Ascending aorta (tissue), 2 donors: ENCODE results near the gene FAM3D. TPM values are rescaled to one million over a fixed set of nuclear protein-coding genes. Genes with fewer than 3 reads are reported as not detected.
"Not testable (repeated sequence)": the region's sequence is repeated elsewhere in the genome, so short reads cannot be mapped to it uniquely, and the experiment has no call there.

Source experiments
- DNase-seq, 2 donors: peaks; one replicate each; pipeline ENCODE4 v3.0.0-alpha.2; 2019; ENCODE audit warnings: low spot score in 2 of 2
- H3K27ac ChIP-seq, 2 donors: fragments of 200-600 bp; sonication (generic); one replicate each; pipeline ENCODE4 v1.5.1; 2016 to 2017; ENCODE audit warnings: mild to moderate bottlenecking in 1 of 2
- H3K27me3 ChIP-seq: fragments of 200-600 bp; sonication (generic); one replicate; pipeline ENCODE4 v1.5.1; 2017
- H3K36me3 ChIP-seq, 2 donors: fragments of 200-600 bp; sonication (generic); one replicate each; pipeline ENCODE4 v1.5.1; 2016
- H3K4me1 ChIP-seq, 2 donors: fragments of 200-600 bp; sonication (generic); one replicate each; pipeline ENCODE4 v1.5.1; 2016 to 2017; ENCODE audit warnings: mild to moderate bottlenecking in 1 of 2
- H3K4me3 ChIP-seq, 2 donors: fragments of 200-600 bp; sonication (generic); one replicate each; pipeline ENCODE4 v1.5.1; 2016 to 2017; ENCODE audit warnings: mild to moderate bottlenecking in 1 of 2
- H3K9me3 ChIP-seq, 2 donors: fragments of 200-600 bp; sonication (generic); one replicate each; pipeline ENCODE4 v1.5.1; 2016
- CTCF ChIP-seq, 3 experiments: fragments of 200-600 bp in 2 of 3; fragments of 450-650 bp in 1 of 3; sonication (generic) in 2 of 3; IDR thresholded peaks; one replicate each; pipeline ENCODE4 v1.5.1; 2016 to 2019; ENCODE audit warnings: antibody characterized with exemption in 3 of 3, mild to moderate bottlenecking in 1 of 3, moderate library complexity in 1 of 3
- intact Hi-C: fragments of 100-400 bp; cut with DNase I; formaldehyde crosslinking; loops from one replicate; pipeline ENCODE4 v1.15.1; 2023
- total RNA-seq: library from RNA; depleted of rRNA; stranded (reverse); fragments of >200 nt; gene quantifications from one replicate; pipeline ENCODE4 v1.1.0, GENCODE V29; 2016

The FAM3D gene
- not detected for total RNA-seq

- intact Hi-C loops = no loop called here
- H3K36me3 ChIP-seq = no peaks in the 10 kb centered on the region
- no peaks in the 10 kb centered on the region for H3K9me3 ChIP-seq
- no peaks in the 10 kb centered on the region for H3K4me1 ChIP-seq
- no peak within 1 kb of the TSS for H3K27ac ChIP-seq
- TF ChIP-seq CTCF (IDR thresholded peaks at IDR 0.05) = no peak
- DNase-seq = no peak
- H3K27me3 ChIP-seq = no peaks in the 10 kb centered on the region
- no peak within 1 kb of the TSS for H3K4me3 ChIP-seq
Measured at GRCh38 chr3:58666683-58667082, at the start of gene FAM3D. Gene FAM3D (minus strand): TSS chr3:58666774. CDS start chr3:58655563, 11,211 bp downstream.

GRCh38 chr3:58713715-58714401 is 47.3 kb upstream of the FAM3D start:
- intact Hi-C loops = no loop called here
- H3K4me3 ChIP-seq = no peak overlapping the region
- H3K4me1 ChIP-seq = no peaks in the 10 kb centered on the region
- no peak for DNase-seq
- no peaks in the 10 kb centered on the region for H3K9me3 ChIP-seq
- no peaks in the 10 kb centered on the region for H3K36me3 ChIP-seq
- no peaks in the 10 kb centered on the region for H3K27me3 ChIP-seq
- no peak for TF ChIP-seq CTCF (IDR thresholded peaks at IDR 0.05)
- no peak overlapping the region for H3K27ac ChIP-seq

GRCh38 chr3:58711871-58712270 is 45.3 kb upstream of the FAM3D start:
- TF ChIP-seq CTCF (IDR thresholded peaks at IDR 0.05) = no peak
- H3K36me3 ChIP-seq = no peaks in the 10 kb centered on the region
- no peak overlapping the region for H3K27ac ChIP-seq
- DNase-seq = no peak
- H3K27me3 ChIP-seq = no peaks in the 10 kb centered on the region
- H3K4me1 ChIP-seq = no peaks in the 10 kb centered on the region
- intact Hi-C loops = no loop called here
- no peak overlapping the region for H3K4me3 ChIP-seq
- no peaks in the 10 kb centered on the region for H3K9me3 ChIP-seq

GRCh38 chr3:58708983-58709382 is 42.4 kb upstream of the FAM3D start:
- intact Hi-C loops, H3K27me3 ChIP-seq, H3K9me3 ChIP-seq, H3K27ac ChIP-seq, DNase-seq, H3K4me3 ChIP-seq, H3K4me1 ChIP-seq, H3K36me3 ChIP-seq: not testable (repeated sequence)

GRCh38 chr3:58708116-58708791 is 41.7 kb upstream of the FAM3D start:
- Histone ChIP-seq H3K36me3 (no peaks in the 10 kb centered on the region), H3K4me1 (no peaks in the 10 kb centered on the region), H3K4me3 (no peak overlapping the region), H3K27ac (no peak overlapping the region), H3K27me3 (no peaks in the 10 kb centered on the region), H3K9me3 (no peaks in the 10 kb centered on the region)
- DNase-seq = no peak
- intact Hi-C loops = no loop called here
- TF ChIP-seq CTCF (IDR thresholded peaks at IDR 0.05) = no peak

- H3K27me3 ChIP-seq = no peaks in the 10 kb centered on the region
- H3K9me3 ChIP-seq = no peaks in the 10 kb centered on the region
- no peak overlapping the region for H3K4me3 ChIP-seq
- H3K36me3 ChIP-seq = no peaks in the 10 kb centered on the region
- TF ChIP-seq CTCF (IDR thresholded peaks at IDR 0.05) = no peak
- no peaks in the 10 kb centered on the region for H3K4me1 ChIP-seq
- DNase-seq = no peak
- intact Hi-C loops = no loop called here
- no peak overlapping the region for H3K27ac ChIP-seq
Measured at GRCh38 chr3:58707390-58707930, 40.9 kb upstream of the FAM3D start.
